GM19395 (cell line): ENCODE data around the gene PCDHGC5.
A peak's percentile ranks its signal among the peaks of the same experiment; 100 is the strongest.

ENCODE experiments used
- ATAC-seq: cut with Tn5 transposase; IDR thresholded peaks from one replicate; pipeline ENCODE4 v1.9.1; 2021; ENCODE audit warnings: mild to moderate bottlenecking, moderate library complexity; ENCODE audit not compliant: unreplicated experiment

Gene PCDHGC5

GRCh38 chr5:141490771-141491170 lies 1.9 kb downstream of the PCDHGC5 start:
- no peak for ATAC-seq

- ATAC-seq = peak; percentile 26
Observed at GRCh38 chr5:141491323-141492167, 2.7 kb downstream of the PCDHGC5 start.

GRCh38 chr5:141492168-141492885 lies 3.4 kb downstream of the PCDHGC5 start:
- ATAC-seq = peak; percentile 46

GRCh38 chr5:141493500-141494422 lies 4.9 kb downstream of the PCDHGC5 start:
- ATAC-seq = no peak

GRCh38 chr5:141494761-141495452 lies 6.0 kb downstream of the PCDHGC5 start:
- ATAC-seq = no peak

- no peak for ATAC-seq
Observed at GRCh38 chr5:141495453-141495811, 6.6 kb downstream of the PCDHGC5 start.

GRCh38 chr5:141496038-141496437 lies 7.2 kb downstream of the PCDHGC5 start:
- ATAC-seq = no peak

- ATAC-seq = no peak
Observed at GRCh38 chr5:141501761-141502160, 12.9 kb downstream of the PCDHGC5 start.

- ATAC-seq = no peak
Observed at GRCh38 chr5:141503681-141504080, 14.8 kb downstream of the PCDHGC5 start.

- no peak for ATAC-seq
Observed at GRCh38 chr5:141504216-141504615, 15.3 kb downstream of the PCDHGC5 start.

GRCh38 chr5:141506381-141507155 lies 17.7 kb downstream of the PCDHGC5 start:
- ATAC-seq = no peak

- peak; percentile 50 for ATAC-seq
Observed at GRCh38 chr5:141507387-141508091, 18.7 kb downstream of the PCDHGC5 start.

- ATAC-seq = no peak
Observed at GRCh38 chr5:141508440-141508797, 19.5 kb downstream of the PCDHGC5 start.

GRCh38 chr5:141508798-141509611 lies 20.1 kb downstream of the PCDHGC5 start:
- no peak for ATAC-seq

- no peak for ATAC-seq
Observed at GRCh38 chr5:141510160-141510559, 21.3 kb downstream of the PCDHGC5 start.

GRCh38 chr5:141510850-141511601 lies 22.1 kb downstream of the PCDHGC5 start:
- ATAC-seq = no peak

GRCh38 chr5:141511771-141512325 lies 23.0 kb downstream of the PCDHGC5 start:
- ATAC-seq = no peak
